Ramos (cell line): ENCODE data around the gene BCCIP.

ENCODE experiments used
- in situ Hi-C: fragments of 300-500 bp; cut with MboI; formaldehyde crosslinking; loops from one replicate; pipeline ENCODE4 v1.14.3; 2022; ENCODE audit warnings: low sequenced_read_pairs; ENCODE audit not compliant: unreplicated experiment

The BCCIP gene

GRCh38 chr10:125881192-125881591 is 57.8 kb downstream of the BCCIP start, which contains the start of gene DHX32:
DHX32 (minus strand) TSS chr10:125881292; CDS start chr10:125880824, 468 bp downstream.
- in situ Hi-C loops: no loop called here

GRCh38 chr10:125882596-125882995 is 59.2 kb downstream of the BCCIP start:
- in situ Hi-C loops: no loop called here

- in situ Hi-C loops: no loop called here
These were observed 59.9 kb downstream of the BCCIP start for GRCh38 chr10:125883211-125883610.
